GM18951 (cell line): ENCODE results near the gene SYTL3.
"Not testable (repeated sequence)": the region's sequence is repeated elsewhere in the genome, so short reads cannot be mapped to it uniquely, and the experiment has no call there.

Source experiments
- POLR2A ChIP-seq: IDR thresholded peaks from 4 replicates; pipeline ENCODE4 v1.6.1; 2011; ENCODE audit warnings: mild to moderate bottlenecking; ENCODE audit not compliant: insufficient read length, insufficient read depth; ENCODE audit errors: extremely low read depth
- in situ Hi-C: fragments of 300-500 bp; cut with MboI; formaldehyde crosslinking; loops from one replicate; pipeline ENCODE4 v1.12.0; 2022; ENCODE audit warnings: low sequenced_read_pairs, mixed read lengths, inconsistent platforms; ENCODE audit not compliant: unreplicated experiment

SYTL3 gene

GRCh38 chr6:158611039-158611438 lies 38.8 kb upstream of the SYTL3 start:
- in situ Hi-C loops: no loop called here
- no peak for TF ChIP-seq POLR2A

- TF ChIP-seq POLR2A: no peak
- in situ Hi-C loops: no loop called here
These were observed 38.1 kb upstream of the SYTL3 start for GRCh38 chr6:158611541-158612370.

- in situ Hi-C loops: not testable (repeated sequence)
These were observed 35.2 kb upstream of the SYTL3 start for GRCh38 chr6:158614606-158615005.

- in situ Hi-C loops: not testable (repeated sequence)
These were observed 31.6 kb upstream of the SYTL3 start for GRCh38 chr6:158618289-158618688.

- in situ Hi-C loops: no loop called here
- no peak for TF ChIP-seq POLR2A
These were observed 29.7 kb upstream of the SYTL3 start for GRCh38 chr6:158619922-158620801.

GRCh38 chr6:158620963-158621693 lies 28.7 kb upstream of the SYTL3 start:
- TF ChIP-seq POLR2A: no peak
- in situ Hi-C loops: no loop called here

- in situ Hi-C loops: no loop called here
- no peak for TF ChIP-seq POLR2A
These were observed 27.9 kb upstream of the SYTL3 start for GRCh38 chr6:158621694-158622544.

GRCh38 chr6:158622545-158623190 lies 27.2 kb upstream of the SYTL3 start:
- in situ Hi-C loops: no loop called here
- no peak for TF ChIP-seq POLR2A

- no peak for TF ChIP-seq POLR2A
- in situ Hi-C loops: no loop called here
These were observed 24.9 kb upstream of the SYTL3 start for GRCh38 chr6:158624684-158625682.

- TF ChIP-seq POLR2A: no peak
- in situ Hi-C loops: no loop called here
These were observed 24.0 kb upstream of the SYTL3 start for GRCh38 chr6:158625881-158626305.
